ENCODE measurements around the gene ASPN. TPM values are rescaled to one million over a fixed set of nuclear protein-coding genes. Genes with fewer than 3 reads are reported as not detected.

ASPN gene
- total RNA-seq, 2 experiments from 2014 or later = not detected

- POLR2A ChIA-PET = no interaction called here
- CTCF ChIA-PET = no interaction called here
These were observed 24.7 kb upstream of the ASPN start for GRCh38 chr9:92507005-92507404.

- POLR2A ChIA-PET = no interaction called here
- CTCF ChIA-PET = no interaction called here
These were observed 24.0 kb upstream of the ASPN start for GRCh38 chr9:92506184-92506857.

- ChIA-PET POLR2A (no interaction called here), CTCF (no interaction called here)
These were observed 22.6 kb upstream of the ASPN start for GRCh38 chr9:92504881-92505280.

- ChIA-PET POLR2A (no interaction called here), CTCF (no interaction called here)
These were observed 20.9 kb upstream of the ASPN start for GRCh38 chr9:92503156-92503555.

GRCh38 chr9:92501671-92502393 is 19.5 kb upstream of the ASPN start:
- CTCF ChIA-PET = interaction anchor here (1.3 kb wide), 1 partner anchor 173 kb away, joined by 3 read pairs; no protein-coding TSS in a partner anchor

GRCh38 chr9:92500725-92501124 is 18.4 kb upstream of the ASPN start:
- ChIA-PET CTCF (interaction anchor here (0.6 to 0.7 kb wide), 2 partner anchors 10 to 608 kb away, joined by 3 read pairs; no protein-coding TSS in a partner anchor), POLR2A (no interaction called here)

More at GRCh38 chr9:92501671-92502393, 19.5 kb upstream of the ASPN start:
- POLR2A ChIA-PET = no interaction called here

GRCh38 chr9:92499701-92500100 is 17.4 kb upstream of the ASPN start:
- ChIA-PET CTCF (interaction anchor here (0.7 kb wide), 1 partner anchor 11 kb away, joined by 3 read pairs; no protein-coding TSS in a partner anchor), POLR2A (no interaction called here)

GRCh38 chr9:92496396-92497176 is 14.3 kb upstream of the ASPN start:
- POLR2A ChIA-PET = no interaction called here
- CTCF ChIA-PET = no interaction called here

- ChIA-PET CTCF (no interaction called here), POLR2A (no interaction called here)
These were observed 12.6 kb upstream of the ASPN start for GRCh38 chr9:92494856-92495255.

- CTCF ChIA-PET = no interaction called here
- POLR2A ChIA-PET = no interaction called here
These were observed 11.6 kb upstream of the ASPN start for GRCh38 chr9:92493749-92494387.

GRCh38 chr9:92492781-92493401 is 10.6 kb upstream of the ASPN start:
- ChIA-PET POLR2A (no interaction called here), CTCF (no interaction called here)

GRCh38 chr9:92488681-92489550 is 6.6 kb upstream of the ASPN start:
- POLR2A ChIA-PET = no interaction called here
- CTCF ChIA-PET = no interaction called here

GRCh38 chr9:92486371-92486770 is 4.1 kb upstream of the ASPN start:
- ChIA-PET CTCF (interaction anchor here (0.7 kb wide), 2 partner anchors 31 to 121 kb away, joined by 3 read pairs; no protein-coding TSS in a partner anchor), POLR2A (no interaction called here)

GRCh38 chr9:92484563-92484962 is 2.3 kb upstream of the ASPN start:
- ChIA-PET POLR2A (no interaction called here), CTCF (no interaction called here)

- POLR2A ChIA-PET = no interaction called here
- CTCF ChIA-PET = no interaction called here
These were observed 1.6 kb upstream of the ASPN start for GRCh38 chr9:92483627-92484545.

GRCh38 chr9:92482805-92483204 is 499 bp upstream of the ASPN start:
- POLR2A ChIA-PET = no interaction called here
- CTCF ChIA-PET = no interaction called here

GRCh38 chr9:92480986-92481633 is 1.2 kb downstream of the ASPN start:
- POLR2A ChIA-PET = no interaction called here
- CTCF ChIA-PET = no interaction called here

All from activated CD8-positive, alpha-beta memory T cell treated with anti-CD3 and anti-CD28 coated beads for 36 hours (primary cell).